ENCODE data around the gene ADAM17.

- TF ChIP-seq, protein P1, sequence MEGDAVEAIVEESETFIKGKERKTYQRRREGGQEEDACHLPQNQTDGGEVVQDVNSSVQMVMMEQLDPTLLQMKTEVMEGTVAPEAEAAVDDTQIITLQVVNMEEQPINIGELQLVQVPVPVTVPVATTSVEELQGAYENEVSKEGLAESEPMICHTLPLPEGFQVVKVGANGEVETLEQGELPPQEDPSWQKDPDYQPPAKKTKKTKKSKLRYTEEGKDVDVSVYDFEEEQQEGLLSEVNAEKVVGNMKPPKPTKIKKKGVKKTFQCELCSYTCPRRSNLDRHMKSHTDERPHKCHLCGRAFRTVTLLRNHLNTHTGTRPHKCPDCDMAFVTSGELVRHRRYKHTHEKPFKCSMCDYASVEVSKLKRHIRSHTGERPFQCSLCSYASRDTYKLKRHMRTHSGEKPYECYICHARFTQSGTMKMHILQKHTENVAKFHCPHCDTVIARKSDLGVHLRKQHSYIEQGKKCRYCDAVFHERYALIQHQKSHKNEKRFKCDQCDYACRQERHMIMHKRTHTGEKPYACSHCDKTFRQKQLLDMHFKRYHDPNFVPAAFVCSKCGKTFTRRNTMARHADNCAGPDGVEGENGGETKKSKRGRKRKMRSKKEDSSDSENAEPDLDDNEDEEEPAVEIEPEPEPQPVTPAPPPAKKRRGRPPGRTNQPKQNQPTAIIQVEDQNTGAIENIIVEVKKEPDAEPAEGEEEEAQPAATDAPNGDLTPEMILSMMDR (IDR thresholded peaks at IDR 0.05; ENCODE audit: poor library complexity, severe bottlenecking), result no peak
- TF ChIP-seq EP300 (conservative IDR thresholded peaks at IDR 0.05; ENCODE audit: poor library complexity, severe bottlenecking), result no peak
Observed at GRCh38 chr2:9473985-9474360, 81.7 kb downstream of the ADAM17 start.
